ENCODE data around the gene XPO5. TPM values are rescaled to one million over a fixed set of nuclear protein-coding genes. Genes with fewer than 3 reads are reported as not detected.

XPO5 gene
- total RNA-seq, 4 donors from 2014 or later = 17.6 to 34.9 (median 26.5) TPM

DNA sequence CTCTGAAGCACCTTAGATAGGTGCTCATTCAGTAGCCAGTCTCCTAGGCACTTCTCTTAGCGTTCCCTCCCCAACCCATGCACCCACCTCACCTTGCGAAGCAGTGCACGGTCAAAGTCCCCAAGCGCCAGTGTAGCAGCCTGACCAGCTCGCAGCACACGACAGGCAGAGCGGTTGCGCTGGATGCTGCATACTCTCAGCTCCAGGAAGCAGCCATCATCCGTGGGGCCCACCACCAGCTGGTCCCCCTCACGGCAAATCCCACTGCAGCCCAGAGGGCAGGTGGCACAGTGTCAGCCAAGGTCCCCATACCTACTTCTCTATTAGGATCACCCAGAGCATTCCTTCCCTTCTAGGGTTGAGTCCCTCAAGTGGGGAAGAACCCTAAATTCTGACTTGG is 46.7 kb upstream of the XPO5 start:
- peaks cover 44 to 88% (median 45%) of the 10 kb centered on the region in 3 donors for H3K36me3 ChIP-seq
- H3K27me3 ChIP-seq = no peaks in the 10 kb centered on the region
- no peaks in the 10 kb centered on the region for H3K9me3 ChIP-seq
- intact Hi-C loops (cut with DNase I) = no loop called here
- TF ChIP-seq POLR2A (IDR thresholded peaks at IDR 0.05) = no peak
- TF ChIP-seq, protein P1, sequence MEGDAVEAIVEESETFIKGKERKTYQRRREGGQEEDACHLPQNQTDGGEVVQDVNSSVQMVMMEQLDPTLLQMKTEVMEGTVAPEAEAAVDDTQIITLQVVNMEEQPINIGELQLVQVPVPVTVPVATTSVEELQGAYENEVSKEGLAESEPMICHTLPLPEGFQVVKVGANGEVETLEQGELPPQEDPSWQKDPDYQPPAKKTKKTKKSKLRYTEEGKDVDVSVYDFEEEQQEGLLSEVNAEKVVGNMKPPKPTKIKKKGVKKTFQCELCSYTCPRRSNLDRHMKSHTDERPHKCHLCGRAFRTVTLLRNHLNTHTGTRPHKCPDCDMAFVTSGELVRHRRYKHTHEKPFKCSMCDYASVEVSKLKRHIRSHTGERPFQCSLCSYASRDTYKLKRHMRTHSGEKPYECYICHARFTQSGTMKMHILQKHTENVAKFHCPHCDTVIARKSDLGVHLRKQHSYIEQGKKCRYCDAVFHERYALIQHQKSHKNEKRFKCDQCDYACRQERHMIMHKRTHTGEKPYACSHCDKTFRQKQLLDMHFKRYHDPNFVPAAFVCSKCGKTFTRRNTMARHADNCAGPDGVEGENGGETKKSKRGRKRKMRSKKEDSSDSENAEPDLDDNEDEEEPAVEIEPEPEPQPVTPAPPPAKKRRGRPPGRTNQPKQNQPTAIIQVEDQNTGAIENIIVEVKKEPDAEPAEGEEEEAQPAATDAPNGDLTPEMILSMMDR (IDR thresholded peaks at IDR 0.05) = no peak
- no peak overlapping the region for H3K27ac ChIP-seq
- no peak overlapping the region for H3K4me3 ChIP-seq
- WGBS, 2 donors = 93 to 100% methylated on average over 1 to 8 of the region's 10 CpGs
- H3K4me1 ChIP-seq = peaks cover 8 to 18% (median 10%) of the 10 kb centered on the region in 3 donors
- DNase-seq = no peak

DNA sequence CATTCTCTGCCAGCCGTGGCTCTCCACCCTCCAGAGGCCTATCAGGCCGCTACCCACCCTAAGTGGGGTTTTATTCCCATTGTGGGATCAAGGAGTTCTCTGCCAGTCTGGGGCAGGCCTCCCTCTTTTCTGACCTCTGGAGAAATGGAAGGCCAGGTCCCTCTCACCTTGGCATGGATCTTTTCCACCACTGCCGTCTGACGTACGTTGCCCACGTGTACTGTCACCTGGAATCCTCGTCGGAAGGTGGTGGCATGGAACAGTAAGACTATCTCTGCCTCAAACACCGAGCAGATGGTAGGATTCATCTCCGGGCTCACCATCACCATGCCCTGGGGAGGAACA is 46.0 kb upstream of the XPO5 start:
- no peaks in the 10 kb centered on the region for H3K27me3 ChIP-seq
- no peak overlapping the region for H3K4me3 ChIP-seq
- TF ChIP-seq, protein P1 (IDR thresholded peaks at IDR 0.05) = no peak
- no peak for TF ChIP-seq POLR2A (IDR thresholded peaks at IDR 0.05)
- H3K9me3 ChIP-seq = no peaks in the 10 kb centered on the region
- intact Hi-C loops (cut with DNase I) = no loop called here
- WGBS, 2 donors = 91 to 97% methylated on average over 8 of the region's 10 CpGs
- peaks cover 1 to 11% (median 2%) of the 10 kb centered on the region in 3 donors for H3K4me1 ChIP-seq
- H3K27ac ChIP-seq = no peak overlapping the region
- no peak for DNase-seq
- peaks cover 44 to 88% (median 45%) of the 10 kb centered on the region in 3 donors for H3K36me3 ChIP-seq

DNA sequence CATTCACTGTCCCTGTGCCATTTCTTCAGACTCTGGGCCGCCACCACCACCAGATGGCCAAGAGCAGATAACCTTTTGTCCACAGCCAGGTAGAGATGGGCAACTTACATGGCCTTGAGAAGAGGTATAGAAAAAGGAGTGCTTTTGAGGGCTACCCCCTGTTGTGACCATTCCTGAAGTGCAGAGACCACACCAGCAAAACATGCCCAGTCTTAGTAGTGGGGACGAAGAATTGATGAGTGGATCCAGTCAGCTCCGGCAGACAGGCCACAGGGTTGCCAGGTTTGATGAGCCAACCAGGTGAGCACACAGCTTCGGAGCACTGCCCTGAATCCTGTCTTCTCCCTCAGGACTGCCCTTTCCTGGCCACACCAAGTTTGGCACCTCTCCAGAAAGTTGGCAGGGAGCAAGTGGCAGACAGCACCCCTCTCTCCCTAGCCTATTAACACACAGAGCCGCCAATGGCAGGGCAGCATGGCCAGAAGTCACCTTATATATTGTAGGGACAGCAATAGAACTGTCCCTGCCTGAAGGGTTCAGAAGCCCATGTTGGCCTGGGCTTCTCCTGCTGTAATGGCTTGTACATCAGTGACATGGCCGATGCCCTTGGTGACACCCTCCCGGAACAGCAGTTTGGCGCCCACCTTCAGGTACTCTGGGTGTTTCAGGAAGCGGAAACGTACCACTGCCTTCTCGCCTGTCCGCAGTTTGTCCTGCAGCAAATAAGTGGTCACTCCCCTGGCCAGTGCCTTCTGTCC is 45.4 kb upstream of the XPO5 start:
- intact Hi-C loops (cut with DNase I) = no loop called here
- H3K9me3 ChIP-seq = no peaks in the 10 kb centered on the region
- DNase-seq = no peak
- H3K4me3 ChIP-seq = no peak overlapping the region
- H3K27me3 ChIP-seq = no peaks in the 10 kb centered on the region
- peaks cover 0 to 5% (median 0%) of the 10 kb centered on the region in 3 donors for H3K4me1 ChIP-seq
- 85 to 96% methylated on average over 4 to 11 of the region's 12 CpGs for WGBS, 2 donors
- TF ChIP-seq POLR2A (IDR thresholded peaks at IDR 0.05) = no peak
- TF ChIP-seq, protein P1 (IDR thresholded peaks at IDR 0.05) = no peak
- peaks cover 44 to 83% (median 45%) of the 10 kb centered on the region in 3 donors for H3K36me3 ChIP-seq
- no peak overlapping the region for H3K27ac ChIP-seq

DNA sequence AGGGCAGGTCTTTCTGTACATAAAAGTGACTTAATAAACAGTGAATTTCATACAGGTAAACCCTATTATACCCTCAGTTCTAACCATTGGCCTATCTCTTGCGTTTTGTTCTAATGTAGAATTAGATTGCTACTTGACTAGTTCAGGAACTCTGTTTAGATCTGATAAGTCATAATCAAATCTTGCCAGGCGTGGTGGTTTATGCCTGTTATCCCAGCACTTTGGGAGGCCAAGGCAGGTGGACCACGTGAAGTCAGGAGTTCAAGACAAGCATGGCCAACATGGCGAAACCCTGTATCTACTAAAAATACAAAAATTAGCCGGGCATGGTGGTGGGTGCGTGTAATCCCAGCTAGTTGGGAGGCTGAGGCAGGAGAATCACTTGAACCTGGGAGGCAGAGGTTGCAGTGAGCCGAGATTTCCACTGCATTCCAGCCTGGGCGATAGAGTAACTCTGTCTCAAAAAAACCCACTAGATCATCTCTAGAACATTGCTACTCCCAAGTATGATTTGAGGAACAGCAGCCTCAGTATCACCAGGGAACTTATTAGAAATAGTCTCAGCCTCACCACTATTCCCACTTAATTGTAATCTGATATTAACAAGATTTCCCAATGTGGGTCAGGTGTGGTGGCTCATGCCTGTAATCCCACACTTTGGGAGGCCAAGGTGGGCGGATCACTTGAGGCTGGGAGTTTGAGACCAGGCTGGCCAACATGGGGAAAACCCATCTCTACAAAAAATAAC is 41.1 kb upstream of the XPO5 start:
- H3K27me3 ChIP-seq = no peaks in the 10 kb centered on the region
- H3K27ac ChIP-seq = no peak overlapping the region
- H3K4me3 ChIP-seq = no peak overlapping the region
- no peak for TF ChIP-seq POLR2A (IDR thresholded peaks at IDR 0.05)
- TF ChIP-seq, protein P1 (IDR thresholded peaks at IDR 0.05) = no peak
- no peak for DNase-seq
- H3K4me1 ChIP-seq = no peaks in the 10 kb centered on the region
- intact Hi-C loops (cut with DNase I) = no loop called here
- no peaks in the 10 kb centered on the region for H3K9me3 ChIP-seq
- H3K36me3 ChIP-seq = peaks cover 21 to 80% (median 25%) of the 10 kb centered on the region in 3 donors
- 89 to 93% methylated on average over 8 to 9 of the region's 9 CpGs for WGBS, 2 donors

DNA sequence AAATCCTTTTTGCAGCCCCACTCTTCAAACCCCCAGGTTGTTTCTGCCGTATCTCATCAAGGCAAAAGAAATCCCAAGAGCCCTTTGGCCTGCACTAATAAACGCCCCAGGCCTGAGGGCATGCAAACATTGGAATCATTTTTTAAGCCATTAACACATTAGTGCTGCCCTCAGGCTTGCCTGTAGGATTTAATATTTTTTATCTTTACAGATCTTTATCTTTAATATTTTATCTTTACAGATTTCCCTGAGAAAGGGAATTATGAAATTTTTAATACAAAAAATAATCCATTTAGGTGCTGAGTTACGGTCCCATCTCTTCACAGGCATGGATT is 38.5 kb upstream of the XPO5 start:
- TF ChIP-seq POLR2A (IDR thresholded peaks at IDR 0.05) = no peak
- TF ChIP-seq, protein P1 (IDR thresholded peaks at IDR 0.05) = no peak
- intact Hi-C loops (cut with DNase I) = no loop called here
- Histone ChIP-seq H3K4me3 (no peak overlapping the region), H3K27ac (no peak overlapping the region), H3K9me3 (no peaks in the 10 kb centered on the region), H3K4me1 (no peaks in the 10 kb centered on the region), H3K36me3 (peaks cover 10 to 73% (median 23%) of the 10 kb centered on the region in 3 donors), H3K27me3 (no peaks in the 10 kb centered on the region)
- DNase-seq = no peak
- 62 to 71% methylated on average over 3 of the region's 3 CpGs for WGBS, 2 donors
